Panc1 (cell line): ENCODE measurements around the gene RARA.

Experiments used
- CTCF ChIP-seq: fragments of 450-650 bp; IDR thresholded peaks from 2 replicates; pipeline ENCODE4 v1.5.1; 2017; ENCODE audit warnings: mild to moderate bottlenecking
- POLR2AphosphoS5 ChIP-seq: IDR thresholded peaks from 2 replicates; pipeline ENCODE4 v1.6.1; 2012; ENCODE audit warnings: mild to moderate bottlenecking, low read depth, low read length, moderate library complexity
- REST ChIP-seq, 2 experiments: IDR thresholded peaks; 2 replicates each; pipeline ENCODE4 v1.6.1; 2011 to 2012; ENCODE audit warnings: low read depth in 2 of 2, control low read depth in 1 of 2, low read length in 1 of 2, mild to moderate bottlenecking in 1 of 2, moderate library complexity in 1 of 2; ENCODE audit not compliant: insufficient read depth in 1 of 2
- SIN3A ChIP-seq: IDR thresholded peaks from 2 replicates; pipeline ENCODE4 v1.6.1; 2012; ENCODE audit warnings: low read depth, mild to moderate bottlenecking, low read length, moderate library complexity, borderline replicate concordance; ENCODE audit not compliant: insufficient read depth
- TCF7L2 ChIP-seq: IDR thresholded peaks from 2 replicates; pipeline ENCODE4 v1.6.1; 2011; ENCODE audit warnings: mild to moderate bottlenecking, low read depth, low read length, inconsistent platforms

GRCh38 chr17:40360091-40360490, 51.1 kb downstream of the RARA start:
- no peak for TF ChIP-seq CTCF
- no peak for TF ChIP-seq REST (IDR thresholded peaks at IDR 0.05; ENCODE audit: insufficient read depth in 1 of 2, low read depth in 2 of 2, low read length in 1 of 2)
- no peak for TF ChIP-seq POLR2AphosphoS5
- no peak for TF ChIP-seq SIN3A
- TF ChIP-seq TCF7L2, result no peak
